Mesothelial cell of epicardium (in vitro differentiated cells): ENCODE results near the gene MBNL1. TPM values are rescaled to one million over a fixed set of nuclear protein-coding genes. Genes with fewer than 3 reads are reported as not detected.
"Not testable (repeated sequence)": the region's sequence is repeated elsewhere in the genome, so short reads cannot be mapped to it uniquely, and the experiment has no call there.

Experiments
- DNase-seq, 2 experiments: peaks; one replicate each; pipeline ENCODE4 v3.0.0; 2021; ENCODE audit warnings: low spot score in 2 of 2; ENCODE audit not compliant: unreplicated experiment in 2 of 2
- H3K27ac Mint-ChIP-seq: 2 replicates; pipeline ENCODE4 v1.8.0; 2021; ENCODE audit warnings: mixed read lengths
- H3K27me3 Mint-ChIP-seq: 2 replicates; pipeline ENCODE4 v1.8.0; 2021; ENCODE audit warnings: low read depth, mixed read lengths
- H3K36me3 Mint-ChIP-seq: 2 replicates; pipeline ENCODE4 v1.8.0; 2021; ENCODE audit warnings: mixed read lengths
- H3K4me1 Mint-ChIP-seq: 2 replicates; pipeline ENCODE4 v1.8.0; 2021; ENCODE audit warnings: mixed read lengths
- H3K4me3 Mint-ChIP-seq: 2 replicates; pipeline ENCODE4 v1.8.0; 2021; ENCODE audit warnings: mild to moderate bottlenecking, moderate library complexity, mixed read lengths
- H3K9me3 Mint-ChIP-seq: 2 replicates; pipeline ENCODE4 v1.8.0; 2021; ENCODE audit warnings: mixed read lengths
- CTCF ChIP-seq: fragments of 200-600 bp; sonication (generic); IDR thresholded peaks from one replicate; pipeline ENCODE4 v1.5.0; 2021; ENCODE audit warnings: antibody characterized with exemption; ENCODE audit not compliant: unreplicated experiment
- total RNA-seq: library from RNA; stranded (reverse); gene quantifications from 3 replicates; pipeline ENCODE4 v1.2.1, GENCODE V29; 2021

The MBNL1 gene
- total RNA-seq, 1 donor from 2014 or later = 74.8 TPM

DNA sequence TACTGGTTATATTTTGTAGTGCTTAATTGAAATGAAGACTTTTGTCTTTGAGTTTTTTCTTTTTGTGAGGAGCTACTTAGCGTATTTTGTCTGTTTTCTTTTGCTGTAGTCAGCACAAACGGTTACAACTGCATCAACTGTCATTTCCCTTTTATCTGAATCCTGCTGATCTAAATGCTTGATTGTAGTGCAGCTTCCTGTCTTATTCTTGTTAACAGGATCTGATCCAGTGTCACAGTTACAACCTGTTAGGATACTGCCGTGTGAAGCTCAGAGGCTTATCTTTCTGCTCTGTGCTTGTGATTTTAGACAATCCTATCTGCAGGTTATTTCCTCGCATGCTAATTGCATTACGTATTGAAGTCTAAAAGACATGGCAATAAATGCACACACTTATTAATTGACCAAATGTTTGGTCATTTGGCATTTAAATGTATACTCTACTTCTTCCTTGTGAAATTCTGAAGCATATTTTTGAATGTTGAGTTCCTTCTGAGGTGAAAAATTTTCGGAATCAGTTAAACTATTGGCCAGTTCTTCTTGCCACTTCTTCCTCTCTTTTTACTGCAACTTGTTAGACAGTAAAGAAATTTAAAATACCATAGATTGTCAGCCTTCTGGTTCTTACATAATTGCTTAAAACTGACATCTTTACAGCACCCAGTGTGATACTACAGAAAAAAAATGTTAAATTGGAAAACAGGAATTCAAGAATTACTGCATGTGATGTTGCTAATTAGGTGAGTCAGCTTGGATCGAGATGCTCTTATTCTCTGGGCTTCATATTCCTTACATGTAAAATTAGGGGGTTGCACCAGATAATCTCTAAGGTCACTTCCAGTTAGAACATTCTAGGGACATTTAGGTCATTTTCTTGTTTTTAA is 168.2 kb downstream of the MBNL1 start:
- Mint-ChIP-seq H3K9me3 (peaks cover 15% of the 10 kb centered on the region), H3K36me3 (peaks cover 17% of the 10 kb centered on the region), H3K4me3 (no peak overlapping the region), H3K27ac (no peak overlapping the region), H3K4me1 (peaks cover 3% of the 10 kb centered on the region), H3K27me3 (no peaks in the 10 kb centered on the region)
- DNase-seq = no peak
- no peak for TF ChIP-seq CTCF

- no peak for TF ChIP-seq CTCF
- H3K27ac Mint-ChIP-seq = no peak overlapping the region
- H3K9me3 Mint-ChIP-seq = peaks cover 15% of the 10 kb centered on the region
- DNase-seq = no peak
- no peaks in the 10 kb centered on the region for H3K27me3 Mint-ChIP-seq
- peaks cover 17% of the 10 kb centered on the region for H3K36me3 Mint-ChIP-seq
- peaks cover 5% of the 10 kb centered on the region for H3K4me1 Mint-ChIP-seq
- H3K4me3 Mint-ChIP-seq = no peak overlapping the region
Measured at GRCh38 chr3:152438181-152438580, 169.5 kb downstream of the MBNL1 start.

- peaks cover 16% of the 10 kb centered on the region for H3K36me3 Mint-ChIP-seq
- no peak for DNase-seq
- H3K9me3 Mint-ChIP-seq = peaks cover 15% of the 10 kb centered on the region
- no peaks in the 10 kb centered on the region for H3K27me3 Mint-ChIP-seq
- no peak overlapping the region for H3K4me3 Mint-ChIP-seq
- TF ChIP-seq CTCF = no peak
- peaks cover 5% of the 10 kb centered on the region for H3K4me1 Mint-ChIP-seq
- H3K27ac Mint-ChIP-seq = no peak overlapping the region
Measured at GRCh38 chr3:152438706-152439105, 170.0 kb downstream of the MBNL1 start.

GRCh38 chr3:152440243-152440642 is 171.5 kb downstream of the MBNL1 start:
- H3K27ac Mint-ChIP-seq, H3K4me1 Mint-ChIP-seq, DNase-seq, H3K27me3 Mint-ChIP-seq, H3K4me3 Mint-ChIP-seq, H3K36me3 Mint-ChIP-seq, H3K9me3 Mint-ChIP-seq: not testable (repeated sequence)

- Mint-ChIP-seq H3K4me3 (no peak overlapping the region), H3K27ac (no peak overlapping the region), H3K9me3 (no peaks in the 10 kb centered on the region), H3K27me3 (no peaks in the 10 kb centered on the region), H3K4me1 (peaks cover 2% of the 10 kb centered on the region), H3K36me3 (peaks cover 2% of the 10 kb centered on the region)
- TF ChIP-seq CTCF = no peak
- no peak for DNase-seq
Measured at GRCh38 chr3:152443212-152444023, 174.7 kb downstream of the MBNL1 start.

DNA sequence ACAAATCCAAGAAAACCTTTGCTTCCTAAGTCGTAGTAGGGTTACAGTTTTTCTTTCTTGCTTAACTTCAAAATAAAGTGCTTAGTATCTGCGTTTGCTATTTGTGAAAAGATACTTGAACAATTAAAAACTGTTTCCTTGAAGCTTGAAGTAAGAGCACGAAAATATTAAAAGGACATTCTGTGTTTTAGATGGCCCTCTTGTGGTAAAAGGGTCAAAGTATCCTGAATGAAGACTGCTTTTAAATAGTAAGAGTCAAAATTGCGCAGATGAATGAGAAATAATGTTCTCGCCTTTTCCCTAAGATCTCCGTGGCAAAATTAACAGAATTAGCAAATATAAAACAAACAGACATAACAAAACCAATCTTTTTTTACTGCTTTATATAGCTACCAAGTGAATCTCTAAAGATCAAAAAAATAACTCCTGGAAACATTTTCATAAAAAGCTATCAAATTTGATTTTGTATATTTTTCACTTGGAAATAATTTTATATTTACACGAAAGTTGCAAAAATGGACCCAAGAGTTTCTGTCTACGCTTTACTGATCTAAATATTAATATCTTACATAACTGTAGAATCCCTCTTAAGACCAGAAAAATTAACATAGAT is 175.4 kb downstream of the MBNL1 start:
- Mint-ChIP-seq H3K27me3 (no peaks in the 10 kb centered on the region), H3K4me1 (peaks cover 2% of the 10 kb centered on the region), H3K9me3 (no peaks in the 10 kb centered on the region), H3K36me3 (peaks cover 2% of the 10 kb centered on the region), H3K27ac (no peak overlapping the region), H3K4me3 (no peak overlapping the region)
- TF ChIP-seq CTCF = peak; percentile 55
- no peak for DNase-seq
